NCI-H2029 (cell line): ENCODE results near the gene ATL2.
A peak's percentile ranks its signal among the peaks of the same experiment; 100 is the strongest.

Experiments used
- DNase-seq: peaks from one replicate; lab custom pipeline; 2025; lab: John Stamatoyannopoulos, UW

Gene ATL2

GRCh38 chr2:38248707-38249106 is 128.4 kb downstream of the ATL2 start:
- DNase-seq, result no peak

GRCh38 chr2:38248255-38248654 is 128.8 kb downstream of the ATL2 start:
- no peak for DNase-seq

GRCh38 chr2:38246105-38246504 is 131.0 kb downstream of the ATL2 start:
- DNase-seq, result no peak

- DNase-seq, result peak; percentile 0
Measured at GRCh38 chr2:38245114-38245641, 131.9 kb downstream of the ATL2 start.

GRCh38 chr2:38244301-38244700 is 132.8 kb downstream of the ATL2 start:
- no peak for DNase-seq
